Measurements from ENCODE around the gene CILP.

Gene CILP

DNA sequence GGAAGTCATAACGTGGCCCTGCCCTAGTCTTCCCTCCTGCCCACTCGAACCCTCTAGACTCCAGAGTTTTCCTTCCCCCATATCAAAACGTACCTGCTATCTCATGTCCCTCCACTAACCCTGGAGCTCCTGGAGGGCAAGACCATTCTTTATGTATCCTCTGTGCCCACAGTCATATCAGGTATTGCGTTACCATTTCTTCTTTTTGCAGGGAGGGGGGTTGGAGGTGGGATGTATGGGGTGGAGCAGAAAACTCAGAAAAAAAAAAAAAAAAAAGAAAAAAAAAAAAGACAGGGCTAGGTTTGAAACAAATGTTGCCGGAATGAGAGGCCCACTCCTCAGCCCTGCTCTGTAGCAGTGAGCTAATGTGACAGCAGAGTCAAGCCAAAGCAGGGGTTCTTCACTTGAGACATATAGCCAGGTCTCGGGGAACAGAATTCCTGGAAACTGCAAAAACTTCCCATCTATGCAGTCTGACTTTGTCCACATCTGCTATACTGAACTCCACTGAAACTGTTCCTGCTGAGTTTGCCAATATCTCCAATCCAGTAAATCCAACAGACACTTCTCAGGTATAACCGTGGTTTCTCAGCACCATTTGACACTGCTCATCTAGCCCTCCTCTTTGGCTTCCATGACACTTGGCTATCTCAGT, 44.3 kb upstream of the CILP start:
- TF ChIP-seq, protein P1, sequence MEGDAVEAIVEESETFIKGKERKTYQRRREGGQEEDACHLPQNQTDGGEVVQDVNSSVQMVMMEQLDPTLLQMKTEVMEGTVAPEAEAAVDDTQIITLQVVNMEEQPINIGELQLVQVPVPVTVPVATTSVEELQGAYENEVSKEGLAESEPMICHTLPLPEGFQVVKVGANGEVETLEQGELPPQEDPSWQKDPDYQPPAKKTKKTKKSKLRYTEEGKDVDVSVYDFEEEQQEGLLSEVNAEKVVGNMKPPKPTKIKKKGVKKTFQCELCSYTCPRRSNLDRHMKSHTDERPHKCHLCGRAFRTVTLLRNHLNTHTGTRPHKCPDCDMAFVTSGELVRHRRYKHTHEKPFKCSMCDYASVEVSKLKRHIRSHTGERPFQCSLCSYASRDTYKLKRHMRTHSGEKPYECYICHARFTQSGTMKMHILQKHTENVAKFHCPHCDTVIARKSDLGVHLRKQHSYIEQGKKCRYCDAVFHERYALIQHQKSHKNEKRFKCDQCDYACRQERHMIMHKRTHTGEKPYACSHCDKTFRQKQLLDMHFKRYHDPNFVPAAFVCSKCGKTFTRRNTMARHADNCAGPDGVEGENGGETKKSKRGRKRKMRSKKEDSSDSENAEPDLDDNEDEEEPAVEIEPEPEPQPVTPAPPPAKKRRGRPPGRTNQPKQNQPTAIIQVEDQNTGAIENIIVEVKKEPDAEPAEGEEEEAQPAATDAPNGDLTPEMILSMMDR (IDR thresholded peaks at IDR 0.05), result no peak
- H3K4me1 Mint-ChIP-seq, result peaks cover 37% of the 10 kb centered on the region

GRCh38 chr15:65254758-65255157, 43.5 kb upstream of the CILP start:
- Mint-ChIP-seq H3K4me3 (no peak overlapping the region), H3K4me1 (peaks cover 36% of the 10 kb centered on the region), H3K9me3 (no peaks in the 10 kb centered on the region), H3K36me3 (ENCODE audit: low read depth) (peaks cover 40% of the 10 kb centered on the region), H3K27me3 (ENCODE audit: low read depth, poor library complexity) (no peaks in the 10 kb centered on the region), H3K27ac (no peak overlapping the region)
- DNase-seq, result no peak
- TF ChIP-seq, protein P1 (IDR thresholded peaks at IDR 0.05), result no peak

More for the DNA sequence above, 44.3 kb upstream of the CILP start:
- Mint-ChIP-seq H3K27ac (peak overlapping the region; percentile 47), H3K9me3 (no peaks in the 10 kb centered on the region), H3K36me3 (ENCODE audit: low read depth) (peaks cover 49% of the 10 kb centered on the region), H3K27me3 (ENCODE audit: low read depth, poor library complexity) (no peaks in the 10 kb centered on the region), H3K4me3 (no peak overlapping the region)
- DNase-seq, result no peak

- Mint-ChIP-seq H3K4me3 (no peak overlapping the region), H3K9me3 (no peaks in the 10 kb centered on the region), H3K36me3 (ENCODE audit: low read depth) (peaks cover 36% of the 10 kb centered on the region), H3K27ac (no peak overlapping the region), H3K27me3 (ENCODE audit: low read depth, poor library complexity) (no peaks in the 10 kb centered on the region), H3K4me1 (peaks cover 36% of the 10 kb centered on the region)
- TF ChIP-seq, protein P1 (IDR thresholded peaks at IDR 0.05), result no peak
- no peak for DNase-seq
These were observed 43.1 kb upstream of the CILP start for GRCh38 chr15:65254356-65254755.

- no peak overlapping the region for H3K27ac Mint-ChIP-seq
- H3K36me3 Mint-ChIP-seq (ENCODE audit: low read depth), result peaks cover 32% of the 10 kb centered on the region
- TF ChIP-seq, protein P1 (IDR thresholded peaks at IDR 0.05), result no peak
- H3K27me3 Mint-ChIP-seq (ENCODE audit: low read depth, poor library complexity), result peaks cover 3% of the 10 kb centered on the region
- H3K4me3 Mint-ChIP-seq, result no peak overlapping the region
- no peak for DNase-seq
- peaks cover under 1% of the 10 kb centered on the region for H3K9me3 Mint-ChIP-seq
- peaks cover 52% of the 10 kb centered on the region for H3K4me1 Mint-ChIP-seq
These were observed 38.4 kb upstream of the CILP start for GRCh38 chr15:65249641-65250040.

- H3K27ac Mint-ChIP-seq, result peak overlapping the region; percentile 95
- H3K4me3 Mint-ChIP-seq, result no peak overlapping the region
- H3K36me3 Mint-ChIP-seq (ENCODE audit: low read depth), result peaks cover 34% of the 10 kb centered on the region
- H3K27me3 Mint-ChIP-seq (ENCODE audit: low read depth, poor library complexity), result peaks cover 3% of the 10 kb centered on the region
- peaks cover 58% of the 10 kb centered on the region for H3K4me1 Mint-ChIP-seq
- peak; percentile 10 for DNase-seq
- peaks cover 10% of the 10 kb centered on the region for H3K9me3 Mint-ChIP-seq
- TF ChIP-seq, protein P1 (IDR thresholded peaks at IDR 0.05), result no peak
These were observed 37.4 kb upstream of the CILP start for GRCh38 chr15:65248511-65249255.
